Neuronal stem cell (in vitro differentiated cells): ENCODE data around the gene MRAS.

Experiments used
- DNase-seq: peaks from one replicate; pipeline ENCODE4 v3.0.0-alpha.2; 2013; ENCODE audit warnings: low spot score
- H2AFZ ChIP-seq: one replicate; pipeline ENCODE4 v1.6.1; 2013; ENCODE audit warnings: mild to moderate bottlenecking, low read length, inconsistent platforms
- H2AK5ac ChIP-seq: 2 replicates; pipeline ENCODE4 v1.6.1; 2013; ENCODE audit warnings: low read depth, mild to moderate bottlenecking, inconsistent platforms, low read length, moderate library complexity, mixed read lengths
- H2BK120ac ChIP-seq: 2 replicates; pipeline ENCODE4 v1.6.1; 2013; ENCODE audit warnings: low read depth, mild to moderate bottlenecking, inconsistent platforms, low read length, moderate library complexity, mixed read lengths
- H2BK12ac ChIP-seq: one replicate; pipeline ENCODE4 v1.6.1; 2013; ENCODE audit warnings: low read length, inconsistent platforms
- H2BK15ac ChIP-seq: 2 replicates; pipeline ENCODE4 v1.6.1; 2013; ENCODE audit warnings: mild to moderate bottlenecking, low read length, inconsistent platforms, mixed read lengths
- H2BK5ac ChIP-seq: one replicate; pipeline ENCODE4 v1.6.1; 2013; ENCODE audit warnings: inconsistent platforms, mild to moderate bottlenecking, low read length, moderate library complexity
- H3K14ac ChIP-seq: one replicate; pipeline ENCODE4 v1.6.1; 2013; ENCODE audit warnings: low read length, inconsistent platforms
- H3K18ac ChIP-seq: 2 replicates; pipeline ENCODE4 v1.6.1; 2013; ENCODE audit warnings: low read length, inconsistent platforms
- H3K23ac ChIP-seq: 2 replicates; pipeline ENCODE4 v1.6.1; 2013; ENCODE audit warnings: low read depth, mild to moderate bottlenecking, mixed read lengths, low read length, inconsistent platforms; ENCODE audit not compliant: poor library complexity
- H3K27ac ChIP-seq: replicated peaks from 3 replicates; pipeline ENCODE4 v1.5.1; 2013; ENCODE audit warnings: low read length, inconsistent platforms
- H3K27me3 ChIP-seq, 3 experiments: 2 replicates each; pipeline ENCODE4 v1.6.1; 2013; ENCODE audit warnings: low read length in 3 of 3, mild to moderate bottlenecking in 2 of 3, inconsistent platforms in 1 of 3, low read depth in 1 of 3, mixed read lengths in 1 of 3, moderate library complexity in 1 of 3; ENCODE audit not compliant: control insufficient read depth in 3 of 3, insufficient read depth in 3 of 3
- H3K36me3 ChIP-seq, 2 donors: replicated peaks in 1 of 2; 2 replicates each; pipeline ENCODE4 v1.6.1; 2013; ENCODE audit warnings: low read length in 2 of 2; ENCODE audit not compliant: control insufficient read depth in 2 of 2, insufficient read depth in 2 of 2
- H3K4ac ChIP-seq: 2 replicates; pipeline ENCODE4 v1.6.1; 2013; ENCODE audit warnings: inconsistent platforms, mild to moderate bottlenecking, low read length, moderate library complexity
- H3K4me1 ChIP-seq, 2 donors: 1 replicate in 1 of 2; 2 replicates in 1 of 2; pipeline ENCODE4 v1.6.1; 2013; ENCODE audit warnings: low read length in 2 of 2, low read depth in 1 of 2; ENCODE audit not compliant: control insufficient read depth in 2 of 2, insufficient read depth in 1 of 2
- H3K4me2 ChIP-seq: one replicate; pipeline ENCODE4 v1.6.1; 2013; ENCODE audit warnings: mild to moderate bottlenecking, low read length, inconsistent platforms; ENCODE audit not compliant: insufficient read depth, poor library complexity, severe bottlenecking
- H3K4me3 ChIP-seq, 2 donors: 2 replicates each; pipeline ENCODE4 v1.5.1; 2013; ENCODE audit warnings: low read length in 2 of 2, mild to moderate bottlenecking in 2 of 2, inconsistent platforms in 1 of 2, moderate library complexity in 1 of 2
- H3K79me1 ChIP-seq: one replicate; pipeline ENCODE4 v1.6.1; 2013; ENCODE audit warnings: low read depth, mild to moderate bottlenecking, inconsistent platforms, low read length, moderate library complexity
- H3K9ac ChIP-seq: one replicate; pipeline ENCODE4 v1.6.1; 2013; ENCODE audit warnings: mild to moderate bottlenecking, low read depth, low read length, inconsistent platforms; ENCODE audit not compliant: poor library complexity
- H3K9me3 ChIP-seq, 2 donors: replicated peaks in 1 of 2; 2 replicates each; pipeline versions ENCODE3 to v1.6.1; 2013; ENCODE audit warnings: low read length in 2 of 2, mild to moderate bottlenecking in 2 of 2, inconsistent platforms in 1 of 2, low read depth in 1 of 2, mixed read lengths in 1 of 2, moderate library complexity in 1 of 2; ENCODE audit not compliant: control insufficient read depth in 2 of 2, insufficient read depth in 1 of 2
- H4K8ac ChIP-seq: one replicate; pipeline ENCODE4 v1.6.1; 2013; ENCODE audit warnings: low read depth, mild to moderate bottlenecking, inconsistent platforms, low read length, moderate library complexity
- H4K91ac ChIP-seq: one replicate; pipeline ENCODE4 v1.6.1; 2013; ENCODE audit warnings: low read length, low read depth, mild to moderate bottlenecking, inconsistent platforms; ENCODE audit not compliant: poor library complexity
- WGBS, 2 donors: extraction: QIAGEN DNeasy Blood & Tissue Kit; methylation state at CpG; one replicate each; pipeline ENCODE4 v1.1.7; 2013; ENCODE audit warnings: missing lambda C conversion rate in 2 of 2, mixed read lengths in 1 of 2; ENCODE audit not compliant: insufficient read length in 2 of 2, insufficient replicate concordance in 1 of 2; ENCODE audit errors: extremely low coverage in 2 of 2; 5-methylcytosine and 5-hydroxymethylcytosine counted together

The MRAS gene

DNA sequence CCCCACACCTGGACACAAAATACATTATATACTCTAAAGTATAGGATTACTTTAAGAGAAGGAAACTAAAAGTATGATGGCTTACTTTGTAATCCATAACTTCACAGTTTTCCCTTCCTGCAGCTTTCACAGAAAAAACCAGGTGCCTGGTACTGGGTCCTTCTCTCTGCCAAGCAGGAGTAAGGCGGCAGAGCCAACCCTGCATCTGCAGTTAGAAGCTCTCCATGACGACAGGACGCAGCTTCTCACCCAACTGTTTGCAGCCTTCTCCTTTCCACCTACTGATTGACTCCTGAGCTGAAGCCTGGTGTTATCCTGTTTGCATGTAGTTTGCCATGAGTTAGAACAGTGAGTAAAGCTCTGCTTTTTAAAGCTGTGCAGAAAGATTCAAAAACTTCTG, 6.7 kb downstream of the MRAS start:
- Histone ChIP-seq H3K27me3 (no peaks in the 10 kb centered on the region), H3K9me3 (no peaks in the 10 kb centered on the region), H4K8ac (no peak overlapping the region), H2BK120ac (no peak overlapping the region), H3K23ac (no peak overlapping the region), H3K9ac (no peak overlapping the region), H3K18ac (no peak overlapping the region), H3K4ac (no peak overlapping the region), H3K27ac (no peak overlapping the region), H2AFZ (no peak overlapping the region), H4K91ac (no peak overlapping the region), H3K14ac (no peak overlapping the region), H3K36me3 (peaks cover 2 to 10% of the 10 kb centered on the region in 2 donors), H3K4me3 (no peak overlapping the region), H3K4me1 (peaks cover 0 to 4% of the 10 kb centered on the region in 2 donors), H2BK15ac (no peak overlapping the region), H3K4me2 (no peak overlapping the region), H2BK5ac (no peak overlapping the region), H3K79me1 (no peaks in the 10 kb centered on the region), H2BK12ac (no peak overlapping the region), H2AK5ac (no peak overlapping the region)
- no peak for DNase-seq
- no CpG with 5 or more reads among the region's 3 CpGs for WGBS, 2 donors

DNA sequence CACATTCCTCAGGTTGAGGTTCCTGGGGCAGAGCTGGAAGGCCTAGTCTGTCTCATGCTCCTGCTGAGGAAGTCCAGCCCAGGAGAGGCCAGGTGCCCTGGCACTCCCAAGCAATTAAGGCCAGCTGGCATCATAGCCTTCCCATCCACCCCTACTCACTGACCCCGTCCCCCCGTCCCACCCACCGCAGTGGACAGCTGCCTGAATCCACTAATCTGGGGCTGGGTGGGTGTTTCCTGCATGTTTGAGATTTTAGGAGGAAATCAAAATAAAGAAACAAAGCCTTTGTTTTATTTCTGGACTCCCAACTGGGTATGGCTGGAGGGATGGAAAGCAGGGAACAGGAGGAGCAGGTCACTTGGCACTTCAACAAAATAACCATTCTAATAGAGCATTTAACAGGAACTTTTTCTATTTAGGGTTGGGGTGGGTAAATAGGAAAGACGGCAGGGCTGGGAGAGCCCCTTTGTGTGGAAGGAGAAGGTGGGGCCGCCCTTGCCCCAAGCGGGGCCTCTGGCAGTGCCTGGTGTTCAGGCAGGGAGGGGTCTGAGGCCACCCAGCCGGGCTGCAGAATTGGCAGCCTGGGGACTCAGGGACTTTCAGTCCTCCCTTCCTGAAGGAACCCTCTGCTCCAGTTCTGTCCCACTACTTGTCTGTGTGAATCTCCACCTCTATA, 8.5 kb downstream of the MRAS start:
- no peak overlapping the region for H3K23ac ChIP-seq
- no peaks in the 10 kb centered on the region for H3K27me3 ChIP-seq
- H3K4me3 ChIP-seq: no peak overlapping the region
- no peak overlapping the region for H2BK5ac ChIP-seq
- H3K14ac ChIP-seq: no peak overlapping the region
- WGBS, 2 donors: no CpG with 5 or more reads among the region's 7 CpGs
- no peak overlapping the region for H2BK15ac ChIP-seq
- H3K9me3 ChIP-seq: no peaks in the 10 kb centered on the region
- DNase-seq: no peak
- H3K79me1 ChIP-seq: no peaks in the 10 kb centered on the region
- H3K4me2 ChIP-seq: no peak overlapping the region
- no peak overlapping the region for H2AK5ac ChIP-seq
- no peak overlapping the region for H2BK12ac ChIP-seq
- no peak overlapping the region for H2AFZ ChIP-seq
- peaks cover 2 to 10% of the 10 kb centered on the region in 2 donors for H3K36me3 ChIP-seq
- H3K4me1 ChIP-seq: peaks cover 0 to 4% of the 10 kb centered on the region in 2 donors
- H2BK120ac ChIP-seq: no peak overlapping the region
- no peak overlapping the region for H3K9ac ChIP-seq
- H3K18ac ChIP-seq: no peak overlapping the region
- H3K27ac ChIP-seq: no peak overlapping the region
- H4K8ac ChIP-seq: no peak overlapping the region
- H3K4ac ChIP-seq: no peak overlapping the region
- H4K91ac ChIP-seq: no peak overlapping the region

DNA sequence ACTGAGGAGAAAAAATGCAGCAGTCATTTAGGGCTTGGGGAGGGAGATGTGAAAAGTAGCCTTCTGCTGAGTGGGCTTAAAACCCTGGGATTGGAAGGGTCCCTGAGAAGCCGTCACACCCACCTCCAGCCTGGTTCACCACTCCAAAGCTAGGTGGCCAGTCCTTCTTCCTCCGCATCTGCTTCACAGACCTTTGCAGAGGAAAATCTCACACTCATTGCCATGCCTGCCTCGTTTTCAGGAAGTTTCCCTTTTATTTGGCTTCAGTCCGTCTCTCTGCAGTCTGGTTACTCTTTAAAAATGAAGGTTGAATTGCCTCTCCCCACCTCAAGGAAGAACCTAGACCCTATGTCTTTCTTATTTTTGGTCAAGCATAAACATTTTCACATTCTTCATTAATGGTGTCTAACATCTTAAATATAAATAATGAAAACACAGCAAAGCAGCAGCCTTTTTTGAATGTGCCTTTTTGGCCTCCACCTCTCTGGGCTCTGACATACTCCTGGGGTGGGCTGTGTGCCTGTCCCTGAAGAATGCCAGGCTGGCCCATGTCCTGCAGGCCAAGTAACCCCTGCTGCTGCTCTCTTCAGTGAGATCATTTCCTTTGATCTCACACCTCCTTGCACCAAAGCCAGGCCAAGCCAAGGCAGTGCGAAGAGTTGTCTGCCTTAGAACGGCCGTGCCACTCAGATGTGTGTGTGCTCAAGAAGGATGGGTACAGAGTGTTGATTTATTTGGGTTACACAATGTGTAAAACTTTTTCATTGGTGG, 11.0 kb downstream of the MRAS start:
- WGBS, 2 donors: no CpG with 5 or more reads among the region's 7 CpGs
- Histone ChIP-seq H3K27ac (no peak overlapping the region), H2BK5ac (no peak overlapping the region), H3K4ac (no peak overlapping the region), H4K8ac (no peak overlapping the region), H3K79me1 (peaks cover 3% of the 10 kb centered on the region), H3K4me3 (no peak overlapping the region), H3K9me3 (no peaks in the 10 kb centered on the region), H3K14ac (no peak overlapping the region), H3K9ac (peak overlapping the region; percentile 5), H2AFZ (no peak overlapping the region), H2AK5ac (no peak overlapping the region), H2BK15ac (no peak overlapping the region), H2BK12ac (no peak overlapping the region), H3K18ac (no peak overlapping the region), H2BK120ac (no peak overlapping the region), H3K4me1 (peaks cover 0 to 4% of the 10 kb centered on the region in 2 donors), H3K27me3 (no peaks in the 10 kb centered on the region), H3K4me2 (no peak overlapping the region), H3K23ac (no peak overlapping the region), H4K91ac (no peak overlapping the region), H3K36me3 (peaks cover 2 to 10% of the 10 kb centered on the region in 2 donors)
- no peak for DNase-seq
